ENCODE measurements around the gene DLG2.

DNA sequence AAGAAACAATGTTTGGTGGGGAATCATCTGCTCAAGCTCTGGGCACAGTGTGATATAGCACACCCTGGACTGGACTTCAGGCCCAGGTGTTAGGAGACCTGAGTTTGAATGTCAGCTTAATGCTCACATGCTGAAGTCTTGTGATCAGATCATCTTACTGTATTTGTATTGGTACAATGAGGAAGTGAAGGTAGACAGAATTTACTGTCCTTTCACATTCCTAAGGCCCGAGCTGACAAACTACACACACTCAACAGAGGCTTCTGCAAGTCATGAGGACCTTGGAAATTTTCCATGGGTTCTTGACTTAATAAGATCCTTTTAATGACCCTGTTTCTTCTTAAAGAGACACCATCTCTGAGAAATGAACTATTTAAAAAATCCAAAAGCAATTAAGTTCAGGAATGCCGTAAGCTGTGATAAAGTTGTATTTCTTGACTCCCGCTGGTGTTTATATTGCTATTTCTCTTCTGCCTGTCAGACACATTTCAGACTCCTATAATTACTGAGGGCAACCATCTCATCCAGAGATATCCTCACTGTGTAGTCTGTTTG, 802.0 kb downstream of the DLG2 start:
- TF ChIP-seq, protein P1, sequence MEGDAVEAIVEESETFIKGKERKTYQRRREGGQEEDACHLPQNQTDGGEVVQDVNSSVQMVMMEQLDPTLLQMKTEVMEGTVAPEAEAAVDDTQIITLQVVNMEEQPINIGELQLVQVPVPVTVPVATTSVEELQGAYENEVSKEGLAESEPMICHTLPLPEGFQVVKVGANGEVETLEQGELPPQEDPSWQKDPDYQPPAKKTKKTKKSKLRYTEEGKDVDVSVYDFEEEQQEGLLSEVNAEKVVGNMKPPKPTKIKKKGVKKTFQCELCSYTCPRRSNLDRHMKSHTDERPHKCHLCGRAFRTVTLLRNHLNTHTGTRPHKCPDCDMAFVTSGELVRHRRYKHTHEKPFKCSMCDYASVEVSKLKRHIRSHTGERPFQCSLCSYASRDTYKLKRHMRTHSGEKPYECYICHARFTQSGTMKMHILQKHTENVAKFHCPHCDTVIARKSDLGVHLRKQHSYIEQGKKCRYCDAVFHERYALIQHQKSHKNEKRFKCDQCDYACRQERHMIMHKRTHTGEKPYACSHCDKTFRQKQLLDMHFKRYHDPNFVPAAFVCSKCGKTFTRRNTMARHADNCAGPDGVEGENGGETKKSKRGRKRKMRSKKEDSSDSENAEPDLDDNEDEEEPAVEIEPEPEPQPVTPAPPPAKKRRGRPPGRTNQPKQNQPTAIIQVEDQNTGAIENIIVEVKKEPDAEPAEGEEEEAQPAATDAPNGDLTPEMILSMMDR (IDR thresholded peaks at IDR 0.05; ENCODE audit: low read depth, low read length): no peak
- TF ChIP-seq EZH2phosphoT487 (IDR thresholded peaks at IDR 0.05; ENCODE audit: low read depth): no peak
